HTR-8/SVneo (cell line): ENCODE data around the gene DARS1.

Source experiments
- DNase-seq: peaks from one replicate; pipeline ENCODE4 v3.0.0; 2011; ENCODE audit warnings: low spot score, mixed read lengths; ENCODE audit not compliant: insufficient read length
- FAIRE-seq: peaks from 2 replicates; lab custom pipeline; 2011; peaks lifted over from hg19 to GRCh38; lab: Jason Lieb, UNC

DARS1 gene

GRCh38 chr2:136016836-136017235 is 31.4 kb upstream of the DARS1 start:
- FAIRE-seq, result no peak

GRCh38 chr2:136016427-136016826 is 31.0 kb upstream of the DARS1 start:
- FAIRE-seq (no peak), DNase-seq (no peak)

More at GRCh38 chr2:136016836-136017235, 31.4 kb upstream of the DARS1 start:
- no peak for DNase-seq

GRCh38 chr2:136015699-136016098 is 30.3 kb upstream of the DARS1 start:
- no peak for DNase-seq
- FAIRE-seq, result no peak

GRCh38 chr2:136014411-136014810 is 29.0 kb upstream of the DARS1 start:
- FAIRE-seq, result no peak
- DNase-seq, result no peak

GRCh38 chr2:136013955-136014354 is 28.5 kb upstream of the DARS1 start:
- FAIRE-seq (no peak), DNase-seq (no peak)

GRCh38 chr2:136013136-136013685 is 27.8 kb upstream of the DARS1 start:
- FAIRE-seq, result no peak
- DNase-seq, result no peak

- no peak for FAIRE-seq
- DNase-seq, result no peak
Observed at GRCh38 chr2:136012315-136012714, 26.9 kb upstream of the DARS1 start.

GRCh38 chr2:136010126-136010525 is 24.7 kb upstream of the DARS1 start:
- FAIRE-seq, result no peak
- no peak for DNase-seq

GRCh38 chr2:136008205-136008865 is 22.9 kb upstream of the DARS1 start:
- DNase-seq, result no peak

GRCh38 chr2:136006658-136007057 is 21.2 kb upstream of the DARS1 start:
- DNase-seq (peak; percentile 25), FAIRE-seq (peak; percentile 51)

More at GRCh38 chr2:136008205-136008865, 22.9 kb upstream of the DARS1 start:
- no peak for FAIRE-seq

GRCh38 chr2:136005462-136006196 is 20.2 kb upstream of the DARS1 start:
- DNase-seq (no peak), FAIRE-seq (no peak)

- FAIRE-seq (no peak), DNase-seq (no peak)
Observed at GRCh38 chr2:136004965-136005364, 19.5 kb upstream of the DARS1 start.

GRCh38 chr2:136001131-136001530 is 15.7 kb upstream of the DARS1 start:
- DNase-seq (no peak), FAIRE-seq (no peak)

- FAIRE-seq, result no peak
- no peak for DNase-seq
Observed at GRCh38 chr2:136000502-136000901, 15.1 kb upstream of the DARS1 start.

- DNase-seq, result no peak
- FAIRE-seq, result no peak
Observed at GRCh38 chr2:135999899-136000298, 14.5 kb upstream of the DARS1 start.

GRCh38 chr2:135998879-135999278 is 13.5 kb upstream of the DARS1 start:
- FAIRE-seq, result no peak
- no peak for DNase-seq

- FAIRE-seq (no peak), DNase-seq (no peak)
Observed at GRCh38 chr2:135997380-135997779, 12.0 kb upstream of the DARS1 start.

- DNase-seq (no peak), FAIRE-seq (no peak)
Observed at GRCh38 chr2:135996304-135996703, 10.9 kb upstream of the DARS1 start.

GRCh38 chr2:135994281-135994680 is 8.9 kb upstream of the DARS1 start:
- DNase-seq (no peak), FAIRE-seq (no peak)

GRCh38 chr2:135993421-135993820 is 8.0 kb upstream of the DARS1 start:
- DNase-seq, result no peak
- FAIRE-seq, result no peak

- FAIRE-seq (no peak), DNase-seq (no peak)
Observed at GRCh38 chr2:135991861-135992260, 6.4 kb upstream of the DARS1 start.
